NCI-H1105 (cell line): Measurements from ENCODE around the gene ZNF593.

Experiments
- DNase-seq: peaks from one replicate; lab custom pipeline; 2025; lab: John Stamatoyannopoulos, UW

Gene ZNF593

DNA sequence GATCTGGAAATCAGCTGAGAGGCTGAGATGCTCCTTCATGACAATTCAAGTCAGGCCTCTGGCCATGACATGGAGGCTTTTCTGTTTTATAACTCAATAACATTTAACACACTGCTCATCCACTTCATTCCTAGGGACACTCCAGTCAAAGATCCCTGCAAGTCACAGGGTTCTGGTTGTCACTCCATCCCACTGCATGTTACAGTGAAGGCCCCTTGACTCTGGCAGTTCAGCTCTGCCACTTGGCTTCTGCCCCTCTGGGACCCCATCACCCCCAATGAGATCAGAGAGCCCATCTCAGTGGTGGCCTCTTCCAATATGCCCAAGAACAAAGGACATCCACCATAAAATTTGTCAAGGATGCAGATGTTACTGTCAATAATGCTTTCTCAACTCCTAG, 20.8 kb upstream of the ZNF593 start:
- no peak for DNase-seq

DNA sequence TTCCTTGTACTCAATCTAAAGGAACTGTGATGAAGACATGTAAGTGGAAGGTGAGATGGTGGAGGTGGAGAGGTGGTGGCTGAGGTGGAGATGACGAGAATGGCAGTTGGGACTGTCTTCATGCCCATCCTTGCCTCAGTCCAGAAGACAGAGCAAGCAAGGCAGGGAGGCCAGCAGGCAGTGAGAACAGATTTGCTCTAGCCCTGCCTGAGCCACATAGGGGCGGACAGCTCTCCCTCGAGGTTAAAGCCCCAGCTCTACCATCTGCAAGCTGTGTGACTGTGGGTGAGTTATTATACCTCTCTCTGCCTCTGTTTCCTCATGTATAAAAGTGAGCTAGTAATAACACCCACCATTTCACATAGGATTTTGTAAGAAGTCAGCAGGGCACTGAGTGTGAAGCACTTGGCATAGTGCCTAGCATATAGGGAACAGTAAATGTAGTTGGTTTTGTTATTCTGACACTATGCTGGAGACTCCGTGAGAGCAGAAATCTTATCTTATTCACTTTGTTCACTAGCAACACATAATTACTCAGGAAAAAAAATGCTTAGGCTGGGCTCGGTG, 15.7 kb upstream of the ZNF593 start:
- DNase-seq, result no peak

DNA sequence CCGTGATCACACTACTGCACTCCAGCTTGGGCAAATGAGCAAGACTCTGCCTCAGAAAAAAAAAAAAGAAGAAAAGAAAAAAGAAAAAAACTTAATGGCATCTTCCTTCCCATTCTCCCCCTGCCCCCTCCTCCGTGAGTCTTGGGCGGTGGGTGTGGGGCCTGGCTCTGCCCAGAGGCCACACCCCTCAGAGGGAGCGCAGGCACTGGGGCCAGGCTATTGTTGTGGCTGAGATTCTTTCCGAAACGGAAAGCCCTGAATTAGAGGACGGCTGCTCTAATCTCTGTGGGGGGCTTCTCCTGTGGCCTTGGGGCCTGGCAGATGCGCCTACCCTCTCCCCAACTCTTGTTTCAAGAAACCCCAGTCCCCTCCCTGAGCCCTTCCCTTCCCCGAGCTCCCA, 15.0 kb upstream of the ZNF593 start:
- DNase-seq, result no peak

DNA sequence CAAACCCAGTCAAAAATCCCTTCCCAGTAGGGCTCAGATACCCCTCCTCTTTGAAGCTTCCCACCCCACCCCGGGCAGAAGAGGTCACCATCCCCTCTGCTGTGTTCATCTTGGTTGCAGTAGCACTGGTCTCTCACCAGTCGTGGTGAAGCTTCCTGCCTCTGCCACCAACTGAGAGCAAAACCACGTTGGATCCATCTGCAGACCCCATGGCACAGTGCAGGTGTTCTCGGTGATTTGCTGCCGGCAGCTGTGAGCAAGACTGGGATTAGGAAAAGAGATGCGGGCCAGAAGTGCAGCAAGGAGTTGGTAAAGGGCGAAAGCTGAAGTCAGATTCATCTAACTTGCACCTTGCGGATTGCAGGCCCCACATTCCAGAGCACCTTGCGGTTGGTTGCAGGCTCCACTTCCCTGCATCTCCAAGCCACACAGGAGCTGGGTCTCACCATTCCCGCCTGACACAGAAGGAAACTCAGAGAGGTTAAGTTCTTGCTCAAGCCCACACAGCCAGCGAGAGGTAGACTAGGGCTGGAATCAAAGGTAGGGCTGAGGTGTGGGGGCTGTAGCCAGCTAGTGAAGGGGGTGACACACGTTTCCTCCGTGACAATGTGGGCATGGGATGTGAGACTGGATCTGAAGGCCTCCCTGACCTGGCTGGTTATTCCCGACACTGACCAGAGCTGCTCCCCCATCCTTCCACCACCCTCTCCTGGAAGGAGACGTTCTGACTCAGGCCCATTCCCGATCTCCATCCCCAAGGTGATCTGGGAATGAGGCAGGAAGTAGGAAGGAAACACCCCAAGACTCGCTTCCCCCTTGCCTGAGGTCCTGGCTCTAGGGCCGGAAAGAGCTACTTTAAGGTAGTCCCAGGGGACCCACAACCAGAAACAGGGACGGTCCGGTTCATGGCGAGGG, 14.1 kb upstream of the ZNF593 start:
- no peak for DNase-seq

DNA sequence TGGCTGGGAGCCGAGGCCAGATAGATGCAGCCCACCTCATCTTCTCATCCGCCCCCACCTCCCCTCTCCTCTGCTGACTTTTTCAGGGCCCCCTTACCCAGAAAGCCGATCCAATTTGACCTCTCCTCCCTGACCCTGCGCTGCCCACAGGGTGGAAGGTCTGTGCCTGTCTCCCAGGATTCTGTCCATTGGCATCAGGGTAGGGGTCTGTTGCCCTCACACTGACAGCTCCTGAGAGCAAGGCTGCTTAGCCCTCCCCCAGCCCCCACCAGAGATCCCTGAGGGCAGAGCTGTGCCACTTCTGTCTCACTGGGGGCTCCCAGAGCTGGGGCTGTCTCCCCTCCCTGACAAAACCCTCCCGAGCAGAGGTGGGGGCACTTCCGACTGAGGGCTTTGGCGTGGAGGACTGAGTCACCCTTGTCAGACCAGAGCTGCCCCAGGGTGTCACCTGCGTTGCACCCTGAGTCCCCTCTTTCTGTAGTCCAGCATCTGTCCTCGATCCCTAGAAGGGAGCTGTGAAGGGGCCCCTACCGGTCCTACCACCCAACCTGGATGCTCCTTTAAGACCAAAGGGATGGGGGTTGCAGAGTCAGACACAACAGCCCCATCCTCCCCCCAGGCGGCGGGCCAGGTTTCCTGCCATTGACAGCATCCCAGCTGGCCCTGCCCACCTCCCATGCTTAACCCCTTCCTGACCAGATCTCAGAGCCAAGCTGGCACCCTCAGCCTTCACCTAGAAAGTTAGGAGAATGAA, 13.2 kb upstream of the ZNF593 start:
- no peak for DNase-seq

DNA sequence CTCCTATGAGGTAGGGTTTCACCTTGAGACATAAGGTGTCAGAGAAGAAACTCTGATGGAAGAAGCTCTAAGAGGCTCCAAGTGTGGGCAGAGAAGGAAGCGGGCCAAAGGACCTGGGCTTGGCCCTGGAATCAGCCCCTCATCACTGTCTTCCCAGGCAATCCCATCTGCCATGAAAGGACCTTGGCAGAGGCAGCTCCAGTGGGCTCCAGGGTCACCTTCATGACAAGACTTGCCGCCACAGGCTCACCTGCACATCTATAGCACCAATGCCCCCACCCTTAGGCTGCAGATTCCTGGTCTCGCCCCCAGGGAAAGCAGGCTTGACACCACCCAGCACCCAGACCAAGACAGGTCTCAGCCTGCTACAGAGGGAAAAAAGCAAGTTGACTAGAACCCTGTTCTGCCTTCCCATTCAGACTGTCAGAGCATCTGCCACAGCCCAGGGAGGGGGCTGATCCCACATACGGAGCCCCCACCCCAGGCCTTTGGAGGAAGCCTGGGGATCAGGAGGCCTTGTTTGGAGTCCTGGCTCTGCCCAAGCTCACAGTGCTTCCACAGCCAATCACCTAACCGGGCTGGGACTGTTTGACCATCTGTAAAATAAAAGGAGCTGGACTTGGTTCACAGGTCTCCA, 11.3 kb upstream of the ZNF593 start:
- no peak for DNase-seq

DNA sequence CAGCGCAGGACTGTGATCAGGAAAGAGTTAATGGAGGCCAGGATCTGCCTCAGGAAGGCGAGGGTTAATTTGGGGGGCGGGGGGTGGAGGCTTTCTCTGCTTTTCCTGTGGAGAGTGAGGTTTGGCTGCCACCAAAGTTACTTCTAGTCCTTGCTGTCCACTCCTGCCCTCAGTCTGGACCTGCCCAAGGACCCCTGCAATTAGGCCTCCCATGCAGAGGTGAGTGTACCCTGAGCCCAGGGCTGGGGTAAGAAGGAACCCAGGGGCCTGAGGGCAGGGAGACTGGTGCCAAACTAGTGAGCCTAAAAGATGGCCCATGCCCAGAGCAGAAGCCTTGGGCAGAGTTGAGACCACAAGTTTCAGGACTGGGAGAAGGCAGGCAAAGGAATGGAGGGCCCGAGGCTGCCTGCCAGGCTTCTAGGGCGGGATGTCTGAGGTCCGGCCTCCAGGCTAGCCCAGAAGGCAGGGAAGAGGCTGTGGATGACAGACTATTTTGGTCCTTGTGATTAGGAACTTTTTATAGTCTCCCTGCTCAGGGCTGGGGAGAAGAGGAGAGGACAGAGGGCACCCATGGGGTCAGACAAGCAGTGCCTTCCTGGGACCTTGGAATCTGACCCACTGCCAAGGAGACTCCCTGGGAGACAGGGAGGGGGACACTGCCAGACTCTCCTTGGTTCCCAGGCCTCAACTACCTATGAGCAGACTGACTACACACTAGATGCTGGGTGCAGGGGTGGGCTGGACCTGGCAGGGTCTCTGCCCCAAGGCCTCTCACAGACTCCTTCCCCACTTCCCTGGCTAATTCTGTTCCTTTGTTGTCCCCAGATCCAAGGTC, 10.6 kb upstream of the ZNF593 start, which contains the start of gene FAM110D:
Gene FAM110D, plus strand, starts transcription at position 172 of the 835 bp plus-strand sequence. CDS start 2,213 bp downstream, outside the sequence.
- DNase-seq, result no peak

DNA sequence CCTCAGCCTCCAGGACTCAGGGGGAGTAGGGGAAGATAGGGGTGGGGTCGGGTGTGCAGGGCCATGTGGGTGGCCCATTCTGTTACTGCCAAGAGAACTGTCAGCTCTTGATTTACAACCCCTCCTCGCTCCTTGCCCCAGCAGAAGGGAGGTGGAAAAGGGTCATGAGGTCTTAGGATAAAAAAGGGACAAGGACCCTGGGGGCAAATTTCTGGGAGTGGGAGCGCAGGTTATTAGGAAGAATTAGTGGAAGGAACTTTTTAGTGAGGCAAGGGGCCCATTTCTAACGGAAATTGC, 10.0 kb upstream of the ZNF593 start:
- no peak for DNase-seq

DNA sequence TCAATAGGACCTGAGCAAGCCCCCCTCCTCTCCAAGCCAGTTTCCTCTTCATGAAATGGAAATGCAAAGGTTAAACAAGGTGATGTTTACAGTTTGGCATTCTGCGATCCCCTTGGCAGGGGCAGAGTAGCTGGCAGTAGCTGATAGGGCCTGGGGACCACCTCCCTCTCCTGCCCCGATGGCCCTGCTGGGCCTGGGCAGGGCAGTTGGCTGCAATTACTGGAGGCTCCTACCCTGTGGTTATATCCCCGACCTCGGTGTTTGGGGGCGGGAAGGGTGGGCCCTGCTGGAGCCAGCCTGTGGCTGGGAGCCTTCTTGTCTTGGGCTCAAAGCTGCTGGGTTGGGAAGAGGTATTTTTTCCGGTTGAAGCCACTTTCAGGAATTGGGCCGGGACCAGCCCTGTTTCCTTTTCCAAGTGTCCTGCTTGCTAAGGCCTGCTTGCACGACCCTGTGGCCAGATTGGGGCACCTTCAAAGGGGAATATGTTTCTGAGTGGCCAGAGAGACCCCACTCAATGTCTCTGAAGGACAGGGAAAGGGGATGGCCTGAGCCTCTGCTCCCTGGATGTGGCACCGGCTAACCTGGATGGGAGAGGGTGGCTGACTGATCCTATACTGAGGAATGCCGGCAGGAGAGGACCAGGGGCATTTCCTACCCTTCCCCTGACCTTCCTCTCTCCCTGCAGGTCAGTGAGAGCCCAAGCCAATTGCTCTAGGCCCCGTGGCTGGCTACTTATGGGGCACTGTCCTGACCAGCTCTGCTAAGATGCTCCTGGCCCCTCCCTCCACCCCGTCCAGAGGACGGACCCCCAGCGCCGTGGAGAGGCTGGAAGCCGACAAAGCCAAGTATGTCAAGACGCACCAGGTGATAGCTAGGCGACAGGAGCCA, 8.9 kb upstream of the ZNF593 start:
- DNase-seq, result no peak

DNA sequence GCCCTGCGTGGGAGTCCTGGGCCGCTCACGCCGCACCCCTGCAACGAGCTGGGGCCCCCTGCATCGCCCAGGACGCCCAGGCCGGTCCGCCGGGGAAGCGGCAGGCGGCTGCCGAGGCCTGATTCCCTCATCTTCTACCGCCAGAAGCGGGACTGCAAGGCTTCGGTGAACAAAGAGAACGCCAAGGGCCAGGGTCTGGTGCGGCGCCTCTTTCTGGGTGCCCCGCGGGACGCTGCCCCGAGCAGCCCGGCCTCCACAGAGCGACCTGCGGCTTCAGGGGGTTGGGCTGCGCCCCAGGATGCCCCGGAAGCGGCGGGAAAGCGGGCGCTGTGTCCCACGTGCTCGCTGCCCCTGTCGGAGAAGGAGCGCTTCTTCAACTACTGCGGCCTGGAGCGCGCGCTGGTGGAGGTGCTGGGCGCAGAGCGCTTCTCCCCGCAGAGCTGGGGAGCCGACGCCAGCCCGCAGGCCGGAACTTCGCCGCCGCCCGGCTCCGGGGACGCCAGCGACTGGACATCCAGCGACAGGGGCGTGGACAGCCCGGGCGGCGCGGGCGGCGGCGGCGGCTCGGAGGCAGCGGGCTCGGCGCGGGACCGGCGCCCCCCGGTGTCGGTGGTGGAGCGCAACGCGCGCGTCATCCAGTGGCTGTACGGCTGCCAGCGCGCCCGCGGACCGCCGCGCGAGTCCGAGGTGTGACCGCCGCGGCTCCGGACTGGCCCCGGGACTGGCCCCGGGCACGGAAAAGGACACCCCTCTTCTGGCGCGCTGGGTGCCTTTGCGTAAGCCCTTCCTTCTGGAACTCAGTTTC, 8.1 kb upstream of the ZNF593 start:
- no peak for DNase-seq

DNA sequence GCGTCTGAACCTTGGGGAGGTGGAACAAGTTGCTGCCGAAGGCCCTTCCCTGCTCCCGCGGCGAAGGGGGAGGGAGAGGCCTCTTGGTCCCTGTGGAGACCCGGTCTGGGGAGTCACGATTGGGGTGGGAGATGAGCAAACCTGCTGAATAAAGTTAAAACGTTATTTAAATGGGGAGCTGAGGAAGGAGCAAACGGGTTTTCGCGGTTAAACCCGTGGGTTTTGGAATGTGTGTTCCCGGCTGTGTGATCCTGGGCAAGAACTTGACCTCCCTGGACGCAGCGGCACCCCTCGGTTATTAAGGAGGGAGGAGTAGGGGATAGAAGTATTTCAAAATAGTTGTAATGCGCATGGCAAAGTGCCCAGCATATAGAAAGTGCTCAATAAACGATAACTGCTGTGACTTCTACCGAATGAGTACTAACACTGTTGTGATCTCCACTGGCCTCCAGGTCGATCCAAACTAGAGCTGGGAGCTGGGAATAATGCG, 7.4 kb upstream of the ZNF593 start:
- DNase-seq, result no peak

DNA sequence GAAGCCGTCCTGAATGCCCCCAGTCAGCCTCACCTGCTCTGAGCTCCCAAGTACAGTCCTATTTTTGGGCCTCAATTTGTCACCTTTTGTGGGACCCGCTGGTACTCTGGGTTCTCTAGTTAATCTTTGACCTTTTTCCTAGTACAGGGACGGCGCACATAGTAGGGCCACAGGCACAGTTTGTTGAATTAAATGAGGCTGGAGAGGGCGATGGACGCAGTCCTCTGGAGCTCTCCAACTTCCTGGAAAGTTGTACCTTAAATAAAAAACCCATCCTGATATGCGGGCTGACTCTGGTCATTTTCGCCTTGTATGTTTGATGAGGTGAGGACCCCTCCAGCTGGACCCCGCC, 6.0 kb upstream of the ZNF593 start:
- DNase-seq, result no peak

DNA sequence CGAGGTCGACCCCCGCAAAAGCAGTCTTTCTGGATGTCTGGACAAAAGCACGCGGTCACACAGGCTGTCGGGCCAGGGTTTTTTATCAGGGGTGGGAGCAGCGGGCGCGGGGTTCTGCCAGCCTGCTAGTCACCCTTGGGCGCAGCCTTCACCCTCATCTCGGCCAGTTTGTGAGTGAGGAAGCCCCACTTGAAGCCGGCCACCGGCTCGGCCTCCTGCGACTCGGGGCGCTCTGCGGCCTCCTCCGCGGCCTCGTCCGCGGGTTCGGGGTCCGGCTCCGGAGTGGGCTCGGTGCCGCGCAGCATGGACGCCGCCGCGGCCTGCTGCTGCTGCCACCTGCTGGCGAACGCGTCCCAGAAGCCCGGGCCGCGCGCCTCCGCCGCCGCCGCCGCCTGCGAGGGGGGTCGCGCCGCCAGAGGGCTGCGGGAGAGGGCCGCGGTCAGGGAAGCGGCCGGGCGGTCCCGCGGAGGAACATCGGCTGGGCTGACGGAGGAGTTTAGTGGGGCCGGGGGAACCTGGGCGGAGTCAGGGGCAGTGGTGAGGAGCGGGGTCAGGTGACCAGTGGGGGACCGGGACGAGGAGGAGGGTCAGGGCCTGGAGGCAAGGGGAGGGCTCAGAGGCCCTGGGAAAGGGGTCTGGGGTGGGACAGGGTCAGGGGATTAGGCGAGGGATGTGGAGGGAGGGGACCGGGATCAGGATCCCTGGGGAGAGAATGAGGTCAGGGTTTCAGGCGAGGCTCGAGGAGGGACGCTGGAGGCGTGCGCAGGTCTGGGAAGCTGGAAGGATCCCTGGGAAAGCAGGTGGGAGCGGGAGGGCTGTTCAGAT, 5.5 kb upstream of the ZNF593 start:
- no peak for DNase-seq

DNA sequence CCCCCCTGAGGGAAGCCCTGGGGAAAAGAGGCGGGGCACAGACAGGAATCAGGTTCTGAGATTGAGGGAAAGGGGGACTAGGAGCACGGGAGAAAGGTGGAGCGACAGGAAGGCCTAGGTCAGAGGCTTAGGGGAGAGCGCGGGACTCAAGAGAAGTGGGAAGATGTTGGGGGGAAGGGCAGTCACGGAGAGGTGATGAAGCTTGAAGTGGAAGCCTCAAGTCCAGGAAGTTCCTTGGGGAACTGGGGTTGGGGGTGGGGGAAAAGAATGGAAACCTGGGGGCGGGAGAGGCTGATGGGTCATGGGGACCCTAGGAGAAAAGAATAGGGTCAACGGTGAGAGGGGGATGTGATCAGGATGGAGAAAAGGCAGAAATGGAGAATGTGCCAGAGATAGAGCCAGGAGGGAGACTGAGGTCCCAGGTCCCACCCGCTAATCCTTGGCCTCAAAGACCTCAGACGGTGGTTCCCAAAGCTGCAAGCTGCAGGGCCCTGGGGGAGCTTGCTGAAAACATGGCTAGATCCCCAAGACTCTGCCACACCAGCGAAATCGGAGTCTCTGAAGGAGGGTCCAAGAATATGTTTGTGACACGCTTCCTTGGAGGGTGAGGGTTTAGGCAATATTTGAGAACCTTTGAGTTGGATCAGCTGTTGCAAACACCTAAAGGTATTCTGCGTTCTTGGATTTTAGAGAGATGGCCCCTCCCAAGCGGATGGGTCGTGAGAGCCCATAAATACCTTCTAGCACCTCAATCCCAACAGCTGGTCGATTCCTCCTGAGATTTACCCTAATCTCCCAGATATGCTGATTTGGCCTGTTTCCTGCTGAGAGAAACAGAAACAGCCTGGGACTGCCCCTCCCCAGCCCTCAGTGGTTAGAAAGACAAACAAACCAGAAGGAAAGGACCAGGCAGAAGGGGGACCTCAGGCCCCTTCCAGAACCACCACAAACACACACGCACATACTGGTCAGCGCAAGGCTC, 4.6 kb upstream of the ZNF593 start:
- no peak for DNase-seq

DNA sequence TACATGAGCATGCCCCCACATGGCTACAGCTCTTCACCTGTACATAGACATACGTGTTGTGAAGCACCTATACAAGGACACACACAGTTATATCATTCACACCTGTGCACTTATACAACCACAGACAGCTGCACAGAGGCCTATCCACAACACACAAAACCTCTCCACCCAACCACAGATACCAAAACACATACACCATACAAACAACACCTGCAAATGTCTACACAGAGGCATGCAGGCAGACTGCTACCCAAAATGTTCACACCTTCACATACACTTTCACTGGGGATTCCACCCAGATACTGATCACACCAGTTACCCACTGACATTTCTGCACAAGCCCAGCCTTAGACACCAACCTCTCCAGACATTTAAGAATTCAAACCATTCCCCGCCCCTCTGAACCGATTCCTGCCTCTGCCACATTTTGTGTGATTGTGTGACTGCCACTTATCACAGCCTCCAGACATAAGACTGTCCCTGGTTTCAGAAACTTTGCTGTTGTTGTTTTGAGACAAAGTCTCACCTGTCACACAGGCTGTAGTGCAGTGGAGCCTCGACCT, 2.9 kb upstream of the ZNF593 start:
- DNase-seq, result no peak

DNA sequence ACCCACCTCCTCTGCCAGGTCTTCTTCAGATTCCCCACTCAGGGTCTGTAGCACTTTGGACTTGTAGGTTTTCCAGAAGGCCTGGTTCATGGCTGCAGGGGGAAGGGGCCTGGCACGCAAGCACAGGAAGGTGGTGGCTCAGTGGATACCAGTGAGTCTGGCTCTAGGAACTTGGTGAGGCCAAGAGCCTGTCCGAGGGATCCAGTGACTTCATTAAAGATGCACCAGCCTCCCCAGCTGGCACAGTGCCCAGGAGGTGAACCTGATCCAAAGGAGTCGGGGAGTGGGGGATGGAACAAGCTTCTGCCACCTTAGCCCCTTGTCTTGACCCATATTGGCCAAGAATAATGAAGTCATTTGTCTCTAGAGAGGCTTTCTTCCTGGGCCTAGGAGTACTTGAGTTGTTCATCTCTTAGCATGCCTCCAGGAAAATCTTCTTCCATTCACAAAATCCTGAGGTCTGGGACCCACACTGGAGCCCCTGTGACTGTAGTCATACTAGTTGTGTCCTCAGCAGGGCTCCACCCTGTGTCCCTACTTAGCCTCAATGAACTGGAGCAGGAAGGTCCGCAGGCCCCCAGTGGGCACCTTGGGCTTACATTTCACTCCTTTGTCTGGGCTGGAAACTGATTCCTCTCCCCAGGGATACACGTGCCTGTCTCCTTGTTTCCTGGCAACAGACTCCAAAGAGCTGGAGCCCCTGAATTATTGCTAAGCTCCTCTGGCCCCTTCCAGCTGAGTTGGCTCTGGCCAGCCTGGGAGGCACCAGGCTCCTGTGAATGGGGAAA, 1.1 kb upstream of the ZNF593 start, which contains the start of gene C1orf232:
Gene C1orf232, minus strand, starts transcription at position 554 of the 788 bp plus-strand sequence. Its CDS starts 464 bp downstream, at position 90.
- peak; percentile 26 for DNase-seq
